KG1 (cell line): ENCODE measurements around the gene NAA20.
A peak's percentile ranks its signal among the peaks of the same experiment; 100 is the strongest.

Source experiments
- DNase-seq: peaks from one replicate; lab custom pipeline; 2025; lab: John Stamatoyannopoulos, UW

Gene NAA20, protein sequence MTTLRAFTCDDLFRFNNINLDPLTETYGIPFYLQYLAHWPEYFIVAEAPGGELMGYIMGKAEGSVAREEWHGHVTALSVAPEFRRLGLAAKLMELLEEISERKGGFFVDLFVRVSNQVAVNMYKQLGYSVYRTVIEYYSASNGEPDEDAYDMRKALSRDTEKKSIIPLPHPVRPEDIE

DNA sequence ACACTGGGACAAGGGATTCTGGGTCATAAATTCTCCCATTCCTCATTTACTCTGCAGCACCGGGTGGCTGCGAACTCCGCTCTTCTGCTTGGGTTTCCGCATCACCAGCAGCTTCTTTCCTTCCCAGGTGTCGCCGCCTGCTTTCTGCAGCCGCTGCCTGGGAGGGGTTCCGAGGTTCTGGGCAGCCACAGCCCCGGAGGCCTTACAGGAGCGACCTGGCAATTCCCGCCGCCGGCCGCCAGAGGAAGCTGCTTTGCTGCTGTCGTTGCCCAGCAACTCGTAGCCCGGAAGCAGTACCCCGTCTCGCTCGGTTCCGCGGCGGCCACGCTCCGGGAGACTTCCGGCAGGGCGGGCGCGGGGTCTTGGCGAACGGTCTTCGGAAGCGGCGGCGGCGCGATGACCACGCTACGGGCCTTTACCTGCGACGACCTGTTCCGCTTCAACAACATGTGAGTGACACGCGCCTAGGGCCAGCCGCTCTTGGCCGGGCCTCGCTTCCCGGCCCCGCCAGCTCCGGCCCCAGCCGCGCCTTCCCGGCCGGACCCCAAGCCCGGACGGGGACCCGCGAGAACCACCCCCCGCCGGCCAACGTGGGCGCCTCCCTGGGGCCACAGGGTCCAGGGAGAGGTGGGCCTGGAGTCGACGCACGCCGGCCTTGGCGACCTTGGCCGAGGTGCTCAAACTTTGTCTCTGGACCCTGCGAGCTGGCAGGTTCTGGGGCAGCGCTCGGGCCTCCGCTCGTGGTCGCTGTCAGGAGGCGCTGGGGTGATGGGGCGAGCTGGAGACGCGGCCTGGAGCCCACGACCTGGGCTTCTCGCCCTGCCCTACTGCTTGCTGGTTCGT, at the start of gene NAA20:
TSS of gene NAA20 (plus strand) at position 362 of the 843 bp plus-strand sequence. CDS start at position 397, 35 bp downstream.
- DNase-seq = peak; percentile 81

GRCh38 chr20:19967445-19967844, 49.7 kb upstream of the NAA20 start:
- no peak for DNase-seq

GRCh38 chr20:19968028-19968427, 49.1 kb upstream of the NAA20 start:
- no peak for DNase-seq

DNA sequence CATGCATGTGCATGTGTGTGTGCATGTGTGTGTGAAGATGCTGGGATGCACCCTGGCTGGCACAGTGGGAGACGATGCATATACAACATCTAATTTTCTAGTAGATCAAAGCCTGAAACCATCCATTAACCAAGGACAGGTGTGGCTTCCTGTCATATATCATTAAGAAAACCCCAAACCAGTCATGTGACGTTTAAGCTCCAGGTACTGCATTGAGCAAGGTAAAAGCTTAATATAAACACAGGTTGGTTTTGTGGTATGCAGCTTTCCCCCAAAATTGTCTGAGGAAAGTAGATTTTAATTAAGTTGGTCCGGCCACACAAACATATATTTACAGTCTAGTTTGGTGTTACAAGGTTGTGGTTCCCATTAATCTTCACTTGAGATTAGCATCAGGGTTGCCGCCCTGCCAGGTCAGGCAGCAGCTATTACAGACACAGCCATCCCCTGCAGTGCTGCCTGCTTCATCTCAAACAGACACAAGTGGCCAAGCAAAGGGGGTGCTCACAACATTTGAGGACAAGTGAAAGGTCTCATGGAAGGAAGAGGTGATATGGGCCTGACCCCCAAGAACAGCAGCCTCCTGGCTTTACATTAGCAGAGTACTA, 48.6 kb upstream of the NAA20 start:
- no peak for DNase-seq

DNA sequence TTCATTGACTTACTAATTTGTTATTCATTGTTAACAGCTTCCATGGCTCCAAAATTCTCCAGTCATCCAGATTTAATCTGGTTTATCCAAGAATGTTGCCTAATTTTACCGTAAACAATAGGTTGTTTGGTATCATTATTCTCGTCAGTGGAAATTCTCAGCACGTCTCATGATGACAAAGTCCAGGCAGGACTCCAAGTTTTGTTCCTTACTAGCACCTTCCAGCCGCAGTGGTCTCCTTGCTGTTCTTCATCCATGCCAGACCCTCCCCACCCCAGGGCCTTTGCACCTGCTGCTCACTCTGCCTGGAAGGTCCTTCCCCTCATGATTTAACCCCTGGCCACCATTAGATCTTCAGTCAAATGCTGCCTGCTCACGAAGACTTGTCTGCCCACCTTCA, 48.1 kb upstream of the NAA20 start:
- DNase-seq = no peak

GRCh38 chr20:19969507-19970255, 47.5 kb upstream of the NAA20 start:
- no peak for DNase-seq

GRCh38 chr20:19970256-19970765, 46.9 kb upstream of the NAA20 start:
- DNase-seq = no peak

DNA sequence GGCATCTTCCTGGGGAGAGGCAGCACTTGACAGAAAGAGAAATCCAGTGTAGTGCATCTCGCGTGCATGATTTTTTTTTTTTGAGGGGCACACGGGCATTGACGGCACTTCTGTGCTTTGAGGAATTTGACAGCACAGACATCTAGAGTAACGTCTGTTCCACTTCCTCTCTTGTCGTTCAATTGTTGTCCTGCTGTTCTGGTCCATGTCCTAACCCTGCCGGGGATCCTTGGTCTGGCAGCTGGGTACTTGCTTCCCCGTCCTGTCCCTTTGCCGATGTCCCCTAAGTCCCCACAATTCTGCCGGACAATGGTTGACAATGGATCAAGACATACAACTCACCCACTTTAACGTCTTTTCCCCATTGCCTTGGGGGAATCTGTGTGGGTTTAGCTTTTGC, 46.0 kb upstream of the NAA20 start:
- no peak for DNase-seq

DNA sequence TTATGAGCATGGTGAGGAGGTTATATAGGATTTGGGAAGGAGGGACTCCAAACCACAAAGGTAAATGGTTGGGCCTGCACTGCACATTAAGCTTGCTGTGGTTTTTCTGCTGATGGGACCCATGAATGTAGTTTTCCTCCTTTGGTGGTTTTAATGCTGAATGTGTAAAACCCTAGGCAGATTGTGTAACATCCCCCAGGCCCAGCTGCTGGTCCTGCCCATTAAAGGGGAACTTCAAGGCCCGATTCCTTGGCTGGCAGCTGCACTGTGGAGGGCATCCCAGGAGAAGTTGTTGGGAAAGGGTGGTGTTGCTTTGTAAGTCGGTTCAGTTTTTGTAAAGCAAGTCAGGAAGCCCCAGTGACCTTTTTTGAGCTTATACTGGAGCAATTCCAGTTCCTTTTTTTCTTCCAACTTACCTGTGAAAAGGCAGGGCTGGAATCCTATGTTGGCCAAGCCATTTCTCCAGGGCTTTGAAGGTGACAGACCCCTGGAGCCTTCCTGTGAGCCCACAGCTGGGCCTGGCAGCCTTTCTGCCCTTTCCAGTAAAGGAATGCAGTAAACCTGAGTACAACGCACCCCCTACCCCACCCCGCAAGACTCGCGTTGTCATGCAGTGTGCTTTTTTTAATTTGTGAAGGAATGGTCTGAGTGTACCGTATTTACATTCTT, 43.1 kb upstream of the NAA20 start:
- DNase-seq = peak; percentile 7

DNA sequence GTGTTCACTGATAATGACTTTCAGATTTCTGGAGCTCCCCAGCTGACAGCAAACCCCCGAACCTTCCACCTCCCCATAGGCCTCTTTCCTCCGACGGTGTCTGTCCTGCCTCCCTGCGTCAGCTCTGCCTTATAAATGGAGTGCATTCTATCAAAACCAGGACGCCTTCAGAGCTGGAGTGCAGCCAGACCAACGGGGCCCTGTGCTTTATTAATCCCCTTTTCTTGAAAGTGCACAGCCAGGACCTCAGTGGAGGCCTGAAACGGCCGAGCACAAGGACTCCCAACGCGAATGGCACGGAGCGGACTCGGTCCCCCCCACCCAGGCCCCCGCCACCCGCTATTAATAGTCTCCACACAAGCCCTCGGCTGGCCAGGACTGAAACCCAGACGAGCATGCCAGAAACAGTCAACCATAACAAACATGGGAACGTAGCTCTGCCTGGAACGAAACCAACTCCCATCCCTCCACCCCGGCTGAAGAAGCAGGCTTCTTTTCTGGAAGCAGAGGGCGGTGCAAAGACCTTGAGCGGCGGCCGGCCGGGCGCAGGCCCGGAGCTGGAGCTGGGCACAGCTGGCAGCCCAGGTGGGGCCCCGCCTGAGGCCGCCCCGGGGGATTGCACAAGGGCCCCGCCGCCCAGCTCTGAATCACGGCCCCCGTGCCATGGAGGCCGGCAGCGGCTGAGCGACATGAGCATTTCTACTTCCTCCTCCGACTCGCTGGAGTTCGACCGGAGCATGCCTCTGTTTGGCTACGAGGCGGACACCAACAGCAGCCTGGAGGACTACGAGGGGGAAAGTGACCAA, 42.3 kb upstream of the NAA20 start:
- DNase-seq = no peak

- DNase-seq = no peak
Measured at GRCh38 chr20:19975436-19975799, 41.7 kb upstream of the NAA20 start.

- DNase-seq = no peak
Measured at GRCh38 chr20:19975901-19976300, 41.3 kb upstream of the NAA20 start.

- no peak for DNase-seq
Measured at GRCh38 chr20:19976595-19977372, 40.4 kb upstream of the NAA20 start.

- DNase-seq = no peak
Measured at GRCh38 chr20:19977373-19977770, 39.8 kb upstream of the NAA20 start.

DNA sequence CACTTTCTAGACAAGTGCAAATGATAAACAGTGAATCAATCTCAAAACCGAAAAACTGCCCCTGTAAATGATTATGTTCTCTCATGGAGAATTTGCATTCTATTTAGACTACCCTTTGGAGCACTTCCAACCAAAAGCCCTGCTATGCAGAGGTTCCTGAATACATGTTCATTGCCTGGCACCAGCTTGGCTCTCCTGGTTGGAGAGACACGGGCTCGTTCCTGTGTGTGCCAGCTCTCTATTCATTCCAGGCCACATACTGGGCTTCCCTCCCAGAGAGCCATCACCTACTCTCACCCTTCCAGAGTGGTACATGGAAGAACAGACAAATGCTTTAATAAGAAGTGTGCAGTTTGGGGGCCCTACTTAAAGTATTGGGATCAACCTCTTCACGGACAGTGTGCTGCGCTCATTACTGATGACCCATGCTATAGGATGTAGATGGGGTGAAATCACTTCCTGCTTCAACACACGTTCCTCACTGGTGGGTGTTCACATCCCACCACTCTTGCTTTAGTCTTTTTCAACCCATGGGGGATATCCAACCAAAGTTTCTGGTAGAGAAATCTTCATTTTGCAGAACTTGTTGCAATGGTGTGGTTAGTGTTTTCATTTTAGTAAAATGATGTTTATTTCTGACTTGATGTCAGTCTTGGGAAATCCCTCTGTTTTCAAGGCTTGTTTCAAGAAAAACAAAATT, 38.5 kb upstream of the NAA20 start:
- DNase-seq = no peak

DNA sequence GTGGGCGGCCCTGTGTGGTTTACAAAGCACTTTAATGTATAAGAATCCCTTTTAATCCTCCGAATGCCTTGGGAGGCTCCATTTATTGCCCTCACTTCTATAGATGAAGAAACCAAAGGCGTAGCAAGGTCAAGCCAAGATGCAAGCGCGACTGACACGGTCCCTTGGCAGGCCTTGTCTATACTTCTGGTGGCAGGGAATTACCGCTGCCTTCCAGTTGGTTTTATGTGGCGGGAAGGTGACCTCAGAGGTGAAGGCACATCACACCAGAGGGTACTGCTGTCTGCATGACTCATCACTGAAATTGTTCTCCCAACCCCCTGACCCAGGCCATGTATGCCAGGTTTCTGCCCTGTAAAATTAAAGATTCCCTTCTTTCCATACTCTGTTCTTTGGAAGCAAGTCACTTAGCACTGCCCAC, 36.1 kb upstream of the NAA20 start:
- DNase-seq = no peak

DNA sequence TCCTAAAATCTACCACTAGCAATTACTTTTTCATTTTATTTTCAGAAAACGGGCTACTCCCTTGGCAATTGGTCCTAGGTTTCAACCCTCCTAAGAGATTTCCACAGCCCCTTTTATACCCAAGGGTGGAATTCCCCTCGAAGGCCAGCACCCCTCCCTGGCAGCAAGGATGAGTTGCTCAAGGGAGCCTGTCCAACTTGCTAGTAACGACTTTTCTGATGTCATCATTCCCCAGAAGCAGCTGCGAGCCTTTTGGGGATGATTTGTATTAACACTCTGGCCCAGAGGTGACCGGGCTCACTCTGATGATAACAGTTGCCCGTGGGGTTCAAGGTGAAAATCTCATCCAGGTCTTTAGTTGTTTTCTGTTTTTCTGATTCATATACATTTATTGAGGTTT, 30.7 kb upstream of the NAA20 start:
- DNase-seq = no peak

- DNase-seq = no peak
Measured at GRCh38 chr20:19987046-19987445, 30.1 kb upstream of the NAA20 start.

DNA sequence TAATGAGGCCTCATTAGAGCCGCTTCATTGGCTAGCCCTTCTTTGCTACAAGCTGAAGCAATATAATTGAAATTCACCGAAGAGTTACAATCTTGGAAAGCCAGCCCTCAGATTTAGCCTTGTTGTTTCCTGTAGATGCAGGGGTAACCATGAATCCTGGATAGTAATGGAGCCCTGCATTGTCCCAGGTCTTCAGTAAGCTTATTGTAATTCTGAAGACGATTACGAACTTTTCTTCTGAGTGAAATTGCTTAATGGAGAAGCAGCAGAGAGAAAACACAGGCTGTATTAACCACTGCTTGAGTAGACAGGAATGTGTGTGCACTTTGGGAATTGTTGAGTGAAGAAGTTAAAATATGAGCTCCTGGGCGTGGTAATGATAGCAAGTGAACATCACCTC, 26.3 kb upstream of the NAA20 start:
- no peak for DNase-seq

GRCh38 chr20:19991308-19991707, 25.9 kb upstream of the NAA20 start:
- DNase-seq = no peak
